CD4-positive, alpha-beta T cell treated with Interleukin-4 for 4 hours (primary cell): Measurements from ENCODE around the gene DTWD2.
A peak's percentile ranks its signal among the peaks of the same experiment; 100 is the strongest.
"Not testable (repeated sequence)": the region's sequence is repeated elsewhere in the genome, so short reads cannot be mapped to it uniquely, and the experiment has no call there.

Source experiments
- DNase-seq: peaks from one replicate; pipeline ENCODE4 v3.0.0-alpha.2; 2020

Gene DTWD2, protein sequence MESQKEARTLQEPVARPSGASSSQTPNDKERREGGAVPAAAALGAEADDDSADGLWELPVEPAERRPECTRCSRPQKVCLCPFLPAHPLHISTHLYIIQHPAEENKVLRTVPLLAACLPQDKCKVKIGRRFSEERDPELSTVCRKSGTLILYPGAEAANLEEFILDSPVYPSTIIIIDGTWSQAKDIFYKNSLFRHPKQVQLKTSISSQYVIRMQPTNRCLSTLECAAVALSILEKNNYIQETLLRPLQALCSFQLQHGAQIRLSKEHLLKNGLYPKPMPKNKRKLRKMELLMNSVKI

DNA sequence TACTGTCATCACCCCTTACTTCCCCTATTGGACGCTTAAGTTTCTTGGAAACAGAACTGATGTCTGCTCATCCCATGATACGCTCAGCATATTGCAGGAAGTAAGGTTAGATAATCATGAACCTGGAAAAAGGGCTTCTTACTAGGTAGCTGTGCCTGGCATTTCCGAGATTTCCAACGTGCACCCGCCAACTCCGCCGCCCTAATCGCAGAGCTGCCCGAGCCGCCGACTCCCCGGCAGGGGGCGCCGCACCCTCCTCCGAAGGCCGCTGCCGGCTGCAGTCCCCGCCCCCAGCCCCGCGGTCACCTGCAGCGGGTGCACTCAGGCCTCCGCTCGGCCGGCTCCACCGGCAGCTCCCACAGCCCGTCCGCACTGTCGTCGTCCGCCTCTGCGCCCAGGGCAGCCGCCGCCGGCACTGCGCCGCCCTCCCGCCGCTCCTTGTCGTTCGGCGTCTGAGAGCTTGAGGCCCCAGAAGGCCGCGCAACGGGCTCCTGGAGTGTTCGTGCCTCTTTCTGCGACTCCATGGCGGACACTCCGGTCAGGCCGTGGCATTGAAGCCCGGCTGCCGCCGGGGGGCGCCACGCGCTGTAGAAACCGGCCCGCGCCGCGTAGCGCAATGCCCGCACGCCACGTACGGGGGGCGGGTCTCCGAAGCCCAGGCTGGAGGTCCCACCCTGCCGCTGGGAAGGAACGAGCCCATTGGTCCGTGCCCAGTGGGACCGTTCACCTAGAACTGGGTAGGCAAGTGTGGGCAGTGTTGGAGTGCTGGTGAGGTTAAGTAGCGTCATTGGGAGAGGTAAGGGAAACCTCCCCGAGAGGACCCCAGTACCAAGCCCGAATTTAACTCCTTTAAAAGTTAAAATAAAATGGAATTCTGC, at the start of gene DTWD2:
Gene DTWD2, minus strand, starts transcription at position 560 of the 878 bp plus-strand sequence. Its CDS starts 36 bp downstream, at position 524.
- DNase-seq, result peak; percentile 93

DNA sequence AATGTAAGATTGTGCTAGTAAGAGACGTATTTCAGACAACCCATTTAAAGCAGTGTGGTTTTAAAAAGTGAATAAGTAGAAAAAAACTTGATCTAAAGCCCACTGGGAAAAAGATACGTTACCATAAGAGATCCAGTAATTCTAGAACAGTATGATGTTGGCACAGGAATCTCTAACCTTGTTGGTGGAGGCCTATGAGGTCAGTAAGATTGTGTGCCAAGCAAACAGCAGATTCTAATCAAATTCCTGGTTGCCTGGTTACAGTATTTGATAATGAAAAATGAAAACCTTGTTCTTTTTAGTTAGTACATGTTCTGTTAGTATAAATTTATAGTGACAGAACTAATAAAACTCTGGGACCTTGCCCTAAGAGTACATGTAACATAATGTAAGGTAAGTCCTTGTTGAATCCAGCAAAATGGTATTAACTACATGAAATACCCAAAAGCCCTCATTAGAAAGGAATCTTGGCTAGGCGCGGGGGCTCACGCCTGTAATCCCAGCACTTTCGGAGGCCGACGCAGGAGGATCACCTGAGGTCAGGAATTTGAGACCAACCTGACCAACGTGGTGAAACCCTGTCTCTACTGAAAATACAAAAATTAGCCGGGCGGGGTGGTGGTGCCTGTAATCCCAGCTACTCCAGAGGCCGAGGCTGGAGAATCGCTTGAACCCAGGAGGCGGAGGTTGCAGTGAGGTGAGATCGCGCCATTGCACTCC, 49.3 kb upstream of the DTWD2 start:
- DNase-seq, result no peak

DNA sequence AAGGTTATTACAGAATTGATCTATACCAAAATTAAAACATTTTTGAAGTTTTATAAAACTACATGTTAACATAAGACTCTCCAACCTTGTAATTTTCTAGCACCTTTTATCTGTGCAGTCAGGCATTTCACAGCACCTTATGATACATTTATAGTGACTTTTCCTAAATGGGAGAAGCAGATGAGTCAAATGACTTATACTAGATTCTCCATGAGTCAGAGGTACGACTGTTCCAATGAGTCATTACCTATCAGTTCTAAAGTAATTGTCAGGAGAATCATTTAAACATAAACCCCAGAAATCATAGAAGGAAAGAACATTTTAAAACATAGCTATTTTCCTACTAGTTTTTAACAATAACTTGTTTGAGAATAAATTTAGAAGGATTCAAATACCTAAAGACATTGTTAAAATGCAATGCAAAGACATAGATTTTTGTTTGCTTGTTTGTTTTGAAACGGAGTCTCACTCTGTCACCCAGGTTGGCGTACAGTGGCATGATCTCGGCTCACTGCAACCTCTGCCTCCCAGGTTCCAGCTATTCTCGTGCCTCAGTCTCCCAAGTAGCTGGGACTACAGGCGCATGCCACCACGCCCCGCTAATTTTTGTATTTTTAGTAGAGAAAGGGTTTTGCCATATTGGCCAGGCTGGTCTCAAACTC, 47.9 kb upstream of the DTWD2 start:
- no peak for DNase-seq

- DNase-seq, result no peak
Observed at GRCh38 chr5:119033135-119033534, 44.8 kb upstream of the DTWD2 start.

DNA sequence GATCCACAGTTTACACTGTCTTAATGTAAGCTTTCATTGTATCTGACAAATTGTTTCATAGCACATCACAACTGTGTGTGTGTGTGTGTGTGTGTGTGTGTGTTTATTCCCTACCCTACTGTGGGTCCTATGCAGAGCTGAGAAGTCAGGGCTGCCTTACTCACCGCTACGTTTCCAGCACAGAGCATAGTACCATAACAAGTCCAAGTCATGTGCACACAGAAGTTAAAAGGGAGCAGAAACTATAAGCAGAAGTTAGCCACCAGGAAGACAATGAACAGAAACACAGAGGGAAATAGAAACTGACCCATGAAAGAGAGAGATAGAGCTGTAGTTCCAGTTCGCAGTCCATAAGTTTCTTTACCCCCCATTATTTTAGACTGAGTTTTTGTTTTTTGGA, 44.3 kb upstream of the DTWD2 start:
- no peak for DNase-seq

GRCh38 chr5:119031905-119032304, 43.6 kb upstream of the DTWD2 start:
- no peak for DNase-seq

DNA sequence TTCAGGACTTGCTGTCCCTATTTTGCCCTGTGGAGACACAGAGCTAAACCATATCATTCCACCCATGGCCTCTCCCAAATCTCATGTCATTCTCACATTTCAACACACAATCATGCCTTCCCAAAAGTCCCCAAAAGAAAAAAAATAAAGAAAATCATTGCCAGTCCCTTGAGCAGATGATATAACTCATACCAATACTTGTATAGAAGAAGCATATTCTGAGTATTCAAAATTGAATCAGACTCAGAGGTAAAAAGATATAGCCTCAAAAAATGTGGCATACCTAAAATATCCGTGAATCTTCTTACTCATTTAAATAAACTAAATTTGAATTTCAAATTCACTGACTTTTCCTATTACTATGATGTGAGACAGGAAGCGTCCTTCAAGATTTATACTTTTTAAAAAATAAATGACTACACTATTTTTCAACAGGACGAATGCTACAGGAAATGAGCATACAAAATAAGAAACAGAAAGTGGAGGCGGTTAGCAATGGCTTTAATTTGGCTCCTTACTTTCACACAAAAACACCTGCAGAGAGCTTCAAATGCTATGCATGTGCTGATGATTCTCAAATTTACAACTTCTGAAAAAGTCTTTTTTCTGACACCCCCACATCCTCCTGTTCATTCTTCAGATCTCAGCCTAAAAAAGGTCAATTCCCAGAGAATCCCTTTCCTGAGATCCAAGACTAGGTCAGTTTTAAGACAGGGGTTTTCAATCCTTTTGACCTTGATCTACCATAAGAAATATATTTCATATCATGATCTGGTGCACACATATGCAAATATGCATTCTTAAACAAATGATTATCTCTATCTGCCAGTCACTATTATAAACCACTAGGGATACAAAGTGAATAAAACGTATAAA, 42.9 kb upstream of the DTWD2 start:
- peak; percentile 25 for DNase-seq

DNA sequence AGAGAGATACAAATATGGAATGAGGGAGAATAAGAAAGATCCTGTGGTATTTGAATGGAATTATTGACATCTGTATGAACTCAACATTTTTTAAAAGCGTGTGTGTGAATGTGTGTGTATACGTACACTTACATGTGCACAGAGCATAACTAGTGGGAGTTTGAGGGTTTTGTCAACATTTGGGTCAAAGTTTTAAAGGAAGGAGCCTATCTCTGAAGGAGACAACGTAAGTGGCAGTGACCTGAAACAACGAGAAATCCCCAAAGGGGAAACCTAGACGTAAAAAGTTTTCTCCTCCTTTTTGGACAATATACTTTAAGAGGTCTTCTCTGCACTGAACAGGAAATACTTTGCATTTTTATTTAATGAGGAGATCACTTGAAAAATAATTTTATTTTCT, 40.2 kb upstream of the DTWD2 start:
- DNase-seq, result no peak

DNA sequence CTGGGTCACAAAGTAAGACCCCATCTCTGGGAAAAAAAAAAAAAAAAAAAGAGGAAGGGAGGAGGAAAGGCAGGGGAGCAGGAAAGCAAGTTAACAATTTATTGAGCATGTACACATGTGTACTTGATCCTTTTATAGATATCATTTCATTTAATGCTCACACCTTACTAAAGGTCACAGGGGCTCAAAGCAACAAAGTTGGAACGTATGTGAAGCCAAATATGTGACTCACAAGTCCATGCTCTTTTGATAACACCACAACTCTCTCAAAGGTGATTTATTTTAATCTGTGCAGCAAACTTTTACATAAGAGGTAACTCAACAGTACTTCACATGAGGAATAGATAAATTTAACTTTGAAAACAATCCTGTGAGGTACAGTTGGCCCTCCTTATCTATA, 34.4 kb upstream of the DTWD2 start:
- DNase-seq, result no peak

GRCh38 chr5:119022017-119022745, 33.8 kb upstream of the DTWD2 start:
- peak; percentile 37 for DNase-seq

- no peak for DNase-seq
Observed at GRCh38 chr5:119021149-119021732, 32.9 kb upstream of the DTWD2 start.

DNA sequence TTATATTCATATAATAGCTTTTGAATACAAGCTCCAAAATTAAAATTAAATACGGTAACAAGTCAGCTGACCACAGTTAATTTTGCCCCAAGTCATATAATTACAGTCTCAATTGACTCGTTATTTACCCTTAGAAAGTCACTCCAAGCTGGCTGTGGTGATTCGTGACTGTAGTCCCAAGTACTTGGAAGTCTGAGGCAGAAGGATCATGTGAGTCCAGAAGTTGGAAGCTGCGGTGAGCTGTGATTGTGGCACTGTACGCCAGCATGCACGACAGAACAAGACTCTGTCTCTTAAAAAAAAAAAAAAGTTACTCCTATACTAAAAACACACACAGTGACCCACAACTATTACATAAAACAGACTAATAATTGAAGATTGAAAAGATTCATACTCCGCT, 31.6 kb upstream of the DTWD2 start:
- DNase-seq, result no peak

DNA sequence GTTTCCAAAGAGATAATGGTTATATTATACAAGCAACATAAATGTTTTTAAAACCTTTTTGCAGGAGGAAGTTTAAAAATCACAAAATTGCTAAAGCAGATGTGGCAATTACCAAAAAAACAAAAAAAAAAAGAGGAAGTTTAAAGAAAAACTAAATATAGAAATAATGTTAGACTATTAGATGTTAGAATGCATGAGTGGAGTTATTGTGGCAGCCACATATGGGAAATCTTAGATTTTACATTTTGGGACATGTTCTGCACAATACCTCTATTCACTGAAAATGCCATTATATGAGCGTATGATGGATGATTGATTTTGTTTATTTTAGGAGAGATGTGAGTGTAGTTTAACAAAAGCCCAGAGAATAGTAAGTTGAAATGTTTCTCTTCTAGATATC, 31.2 kb upstream of the DTWD2 start:
- DNase-seq, result no peak

GRCh38 chr5:119017994-119018393, 29.6 kb upstream of the DTWD2 start:
- no peak for DNase-seq

DNA sequence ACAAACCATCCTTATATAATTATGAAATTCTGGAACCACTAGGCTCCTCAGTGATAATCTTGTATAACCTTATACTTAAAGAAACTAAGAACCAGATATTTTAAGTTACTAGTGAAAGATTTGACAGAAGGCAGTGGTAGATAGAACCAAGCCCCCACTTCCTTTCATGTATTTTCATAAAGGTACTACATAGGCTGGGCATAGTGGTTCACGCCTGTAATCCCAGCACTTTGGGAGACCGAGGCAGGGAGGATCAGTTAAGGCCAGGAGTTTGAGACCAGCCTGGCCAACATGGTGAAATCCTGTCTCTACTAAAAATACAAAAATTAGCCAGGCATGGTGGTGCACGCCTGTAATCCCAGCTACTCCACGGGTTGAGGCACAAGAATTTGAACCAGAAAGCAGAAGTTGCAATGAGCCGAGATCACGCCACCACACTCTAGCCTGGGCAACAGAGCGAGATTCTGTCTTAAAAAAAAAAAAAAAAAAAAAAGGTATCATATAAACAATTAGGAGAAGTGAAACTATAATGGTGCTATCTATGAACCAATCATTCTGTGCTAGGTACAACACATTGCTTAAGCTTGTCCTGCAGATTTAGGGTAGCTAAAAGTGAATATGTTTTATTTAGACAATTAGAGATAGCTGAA, 27.9 kb upstream of the DTWD2 start:
- DNase-seq, result no peak

- no peak for DNase-seq
Observed at GRCh38 chr5:119011186-119011585, 22.8 kb upstream of the DTWD2 start.

DNA sequence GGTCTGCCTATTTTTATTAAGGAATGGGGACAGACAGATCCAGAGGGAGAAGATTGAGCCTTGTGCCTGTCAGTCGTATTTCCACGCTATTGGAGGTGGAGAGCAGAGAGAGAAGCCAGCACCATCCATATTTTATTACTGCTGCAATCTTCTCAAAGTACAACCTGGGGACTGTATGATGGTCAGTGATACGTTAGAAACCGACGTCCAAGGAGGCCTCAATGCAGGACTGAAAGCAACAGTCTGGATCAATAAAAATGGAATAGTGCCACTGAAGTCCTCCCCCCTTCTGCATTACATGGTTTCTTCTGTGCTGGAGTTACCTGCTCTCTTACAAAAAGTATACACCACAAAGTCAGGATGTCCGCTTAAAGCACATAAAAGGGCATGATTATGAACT, 21.9 kb upstream of the DTWD2 start:
- no peak for DNase-seq

DNA sequence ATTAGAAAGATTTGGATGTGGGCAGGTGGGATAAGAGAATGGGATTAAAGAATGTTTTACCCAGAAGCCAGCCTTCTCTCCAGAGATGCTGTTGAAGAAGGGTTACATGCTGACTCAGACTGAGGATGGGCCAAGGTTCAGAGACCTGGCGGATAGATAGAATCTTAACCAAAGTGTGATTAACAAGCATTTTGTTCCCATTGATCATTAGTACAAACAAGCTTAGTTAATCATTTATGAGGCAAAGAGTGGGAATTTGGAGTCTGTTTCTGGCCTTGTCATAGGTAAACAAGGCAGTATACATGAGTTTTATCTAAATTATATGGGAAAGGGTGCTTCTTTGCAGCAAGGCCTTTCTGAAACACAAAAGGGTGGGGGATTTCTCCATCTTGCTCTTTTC, 20.8 kb upstream of the DTWD2 start:
- no peak for DNase-seq

DNA sequence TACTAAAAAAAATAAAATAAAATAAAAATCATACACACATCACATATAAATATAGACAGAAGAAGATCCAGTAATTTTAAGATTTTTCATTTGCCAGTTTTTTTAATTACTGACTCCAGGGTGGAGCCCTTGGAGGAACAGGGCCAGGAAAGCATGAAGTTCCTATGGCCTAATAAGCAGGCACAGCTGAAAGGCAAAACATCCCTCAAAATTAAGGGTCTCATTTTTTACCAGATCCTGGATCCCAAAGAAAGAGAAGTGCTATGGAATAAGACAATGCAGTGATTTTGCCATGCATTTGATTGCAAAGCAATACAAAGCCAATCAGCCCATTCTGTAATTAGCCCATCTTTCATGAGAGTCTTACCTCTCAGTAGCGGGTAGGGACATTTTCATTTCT, 11.3 kb upstream of the DTWD2 start:
- DNase-seq, result no peak

DNA sequence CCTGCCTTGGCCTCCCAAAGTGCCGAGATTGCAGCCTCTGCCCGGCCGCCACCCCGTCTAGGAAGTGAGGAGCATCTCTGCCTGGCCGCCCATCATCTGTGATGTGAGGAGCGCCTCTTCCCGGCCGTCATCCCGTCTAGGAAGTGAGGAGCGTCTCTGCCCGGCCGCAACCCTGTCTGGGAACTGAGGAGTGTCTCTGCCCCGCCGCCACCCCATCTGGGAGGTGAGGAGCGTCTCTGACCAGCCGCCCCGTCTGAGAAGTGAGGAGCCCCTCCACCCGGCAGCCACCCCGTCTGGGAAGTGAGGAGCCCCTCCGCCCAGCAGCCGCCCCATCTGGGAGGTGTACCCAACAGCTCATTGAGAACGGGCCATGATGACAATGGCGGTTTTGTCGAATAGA, 10.5 kb upstream of the DTWD2 start:
- not testable (repeated sequence) for DNase-seq
